ENCODE results near the gene MSS51. TPM values are rescaled to one million over a fixed set of nuclear protein-coding genes. Genes with fewer than 3 reads are reported as not detected.

MSS51 gene
- total RNA-seq, 1 experiment from 2014 or later = 3.2 TPM

GRCh38 chr10:73471226-73471625 lies 37.9 kb upstream of the MSS51 start:
- no peak overlapping the region for H3K4me2 ChIP-seq (ENCODE audit: low read length)
- H3K79me2 ChIP-seq (ENCODE audit: low read length) = no peaks in the 10 kb centered on the region
- no peaks in the 10 kb centered on the region for H3K9me3 ChIP-seq (ENCODE audit: low read length)
- no peak overlapping the region for H2AFZ ChIP-seq (ENCODE audit: low read length)
- H4K20me1 ChIP-seq (ENCODE audit: low read length) = no peaks in the 10 kb centered on the region
- ChIA-PET POLR2A (ENCODE audit: unreplicated experiment) (interaction anchor here (0.6 kb wide), 2 partner anchors 89 to 658 kb away, joined by 7 to 13 read pairs; no protein-coding TSS in a partner anchor), CTCF (no interaction called here)
- DNase-seq (no peak), ATAC-seq (no peak)
- TF ChIP-seq EZH2 (IDR thresholded peaks at IDR 0.05; ENCODE audit: low read length, unreplicated experiment) = no peak
- no peak for TF ChIP-seq CTCF (conservative IDR thresholded peaks at IDR 0.05; ENCODE audit: low read depth, low read length)
- TF ChIP-seq EZH2phosphoT487 (IDR thresholded peaks at IDR 0.05; ENCODE audit: borderline replicate concordance, low read length) = no peak
- no peaks in the 10 kb centered on the region for H3K9me2 ChIP-seq (replicated peaks; ENCODE audit: low read length)
- H3K36me3 ChIP-seq (ENCODE audit: low read depth, low read length) = peaks cover 42% of the 10 kb centered on the region; the same call in 1 of the 2 replicates
- H3K27me3 ChIP-seq (ENCODE audit: low read length) = no peaks in the 10 kb centered on the region
- no peaks in the 10 kb centered on the region for H3K4me1 ChIP-seq (ENCODE audit: insufficient read depth, low read length)
- no peak overlapping the region for H3K27ac ChIP-seq (ENCODE audit: low read length)
- no peaks in the 10 kb centered on the region for H3F3A ChIP-seq (ENCODE audit: low read length, unreplicated experiment)
- intact Hi-C loops (cut with micrococcal nuclease) = no loop called here
- no TSS peak for BruUV-seq (replicated peaks)
- H3K9ac ChIP-seq (ENCODE audit: low read length) = no peak overlapping the region
- H3K4me3 ChIP-seq (ENCODE audit: low read length) = no peak overlapping the region

GRCh38 chr10:73469579-73469978 lies 36.2 kb upstream of the MSS51 start:
- Histone ChIP-seq H3K4me3 (ENCODE audit: low read length) (no peak overlapping the region), H3K9ac (ENCODE audit: low read length) (no peak overlapping the region), H2AFZ (ENCODE audit: low read length) (no peak overlapping the region), H3K27me3 (ENCODE audit: low read length) (no peaks in the 10 kb centered on the region), H3K9me2 (replicated peaks; ENCODE audit: low read length) (no peaks in the 10 kb centered on the region), H3K4me2 (ENCODE audit: low read length) (no peak overlapping the region), H3K4me1 (ENCODE audit: insufficient read depth, low read length) (no peaks in the 10 kb centered on the region), H3K36me3 (ENCODE audit: low read depth, low read length) (peaks cover 38% of the 10 kb centered on the region; the same call in 1 of the 2 replicates), H3K27ac (ENCODE audit: low read length) (no peak overlapping the region), H3K79me2 (ENCODE audit: low read length) (no peaks in the 10 kb centered on the region), H3F3A (ENCODE audit: low read length, unreplicated experiment) (no peaks in the 10 kb centered on the region), H3K9me3 (ENCODE audit: low read length) (no peaks in the 10 kb centered on the region), H4K20me1 (ENCODE audit: low read length) (no peaks in the 10 kb centered on the region)
- intact Hi-C loops (cut with micrococcal nuclease) = loop anchor here (2.0 kb wide), 1 partner anchor 19 kb away; no protein-coding TSS in a partner anchor
- ChIA-PET POLR2A (ENCODE audit: unreplicated experiment) (no interaction called here), CTCF (no interaction called here)
- ATAC-seq (no peak), DNase-seq (no peak)
- no TSS peak for BruUV-seq (replicated peaks)
- no peak for TF ChIP-seq EZH2 (IDR thresholded peaks at IDR 0.05; ENCODE audit: low read length, unreplicated experiment)
- no peak for TF ChIP-seq EZH2phosphoT487 (IDR thresholded peaks at IDR 0.05; ENCODE audit: borderline replicate concordance, low read length)
- no peak for TF ChIP-seq CTCF (conservative IDR thresholded peaks at IDR 0.05; ENCODE audit: low read depth, low read length)

GRCh38 chr10:73467206-73467605 lies 33.8 kb upstream of the MSS51 start:
- ATAC-seq (no peak), DNase-seq (no peak)
- Histone ChIP-seq H4K20me1 (ENCODE audit: low read length) (no peaks in the 10 kb centered on the region), H3K27ac (ENCODE audit: low read length) (no peak overlapping the region), H3K4me3 (ENCODE audit: low read length) (no peak overlapping the region), H3K9me3 (ENCODE audit: low read length) (no peaks in the 10 kb centered on the region), H3K79me2 (ENCODE audit: low read length) (no peaks in the 10 kb centered on the region), H3K9me2 (replicated peaks; ENCODE audit: low read length) (no peaks in the 10 kb centered on the region), H3K36me3 (ENCODE audit: low read depth, low read length) (peaks cover 38% of the 10 kb centered on the region; the same call in 1 of the 2 replicates), H3K4me2 (ENCODE audit: low read length) (no peak overlapping the region), H3K27me3 (ENCODE audit: low read length) (no peaks in the 10 kb centered on the region), H3K9ac (ENCODE audit: low read length) (no peak overlapping the region), H3F3A (ENCODE audit: low read length, unreplicated experiment) (no peaks in the 10 kb centered on the region), H2AFZ (ENCODE audit: low read length) (no peak overlapping the region), H3K4me1 (ENCODE audit: insufficient read depth, low read length) (no peaks in the 10 kb centered on the region)
- intact Hi-C loops (cut with micrococcal nuclease) = no loop called here
- BruUV-seq (replicated peaks) = no TSS peak
- ChIA-PET CTCF (no interaction called here), POLR2A (ENCODE audit: unreplicated experiment) (no interaction called here)
- no peak for TF ChIP-seq CTCF (conservative IDR thresholded peaks at IDR 0.05; ENCODE audit: low read depth, low read length)
- TF ChIP-seq EZH2phosphoT487 (IDR thresholded peaks at IDR 0.05; ENCODE audit: borderline replicate concordance, low read length) = no peak; the same call in 1 of the 2 replicates
- no peak for TF ChIP-seq EZH2 (IDR thresholded peaks at IDR 0.05; ENCODE audit: low read length, unreplicated experiment)

Measured in PC-3 (cell line).